ENCODE measurements around the gene CHRNA9.
A peak's percentile ranks its signal among the peaks of the same experiment; 100 is the strongest.

Gene CHRNA9

GRCh38 chr4:40309250-40309774, 25.8 kb upstream of the CHRNA9 start:
- in situ Hi-C loops (cut with MboI; ENCODE audit: low sequenced_read_pairs, unreplicated experiment), result loop anchor here (25.0 kb wide), 1 partner anchor 97 kb away; no protein-coding TSS in a partner anchor
- DNase-seq (ENCODE audit: low spot score), result peak; percentile 49
- peak; percentile 94 for TF ChIP-seq CTCF (IDR thresholded peaks at IDR 0.05; ENCODE audit: borderline replicate concordance, control extremely low read depth, extremely low read depth, insufficient read depth, missing control alignments)

DNA sequence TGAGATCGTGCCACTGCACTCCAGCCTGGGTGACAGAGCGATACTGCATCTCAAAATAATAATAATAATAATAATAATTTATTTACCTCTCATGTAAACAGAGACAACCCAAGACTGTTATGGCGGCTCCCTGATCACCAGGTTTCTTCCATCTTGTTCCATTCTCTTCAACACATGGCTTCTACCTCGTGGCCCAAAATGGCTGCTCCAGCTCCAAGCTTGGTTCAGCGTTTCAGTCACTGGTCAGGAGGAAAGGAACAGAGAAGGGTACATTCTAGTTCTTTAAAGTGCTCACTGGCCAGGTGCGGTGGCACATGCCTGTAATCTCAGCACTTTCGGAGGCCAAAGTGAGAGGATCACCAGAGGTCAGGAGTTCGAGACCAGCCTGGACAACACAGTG, 24.9 kb upstream of the CHRNA9 start:
- no peak for DNase-seq (ENCODE audit: low spot score)
- in situ Hi-C loops (cut with MboI; ENCODE audit: low sequenced_read_pairs, unreplicated experiment), result loop anchor here (10.0 to 25.0 kb wide), 2 partner anchors 98 to 405 kb away; no protein-coding TSS in a partner anchor
- no peak for TF ChIP-seq CTCF (IDR thresholded peaks at IDR 0.05; ENCODE audit: borderline replicate concordance, control extremely low read depth, extremely low read depth, insufficient read depth, missing control alignments)

- in situ Hi-C loops (cut with MboI; ENCODE audit: low sequenced_read_pairs, unreplicated experiment), result loop anchor here (10.0 to 25.0 kb wide), 2 partner anchors 100 to 403 kb away; no protein-coding TSS in a partner anchor
Observed at GRCh38 chr4:40311811-40312346, 23.3 kb upstream of the CHRNA9 start.

GRCh38 chr4:40314951-40315350, 20.2 kb upstream of the CHRNA9 start:
- no peak for DNase-seq (ENCODE audit: low spot score)
- no peak for TF ChIP-seq CTCF (IDR thresholded peaks at IDR 0.05; ENCODE audit: borderline replicate concordance, control extremely low read depth, extremely low read depth, insufficient read depth, missing control alignments)
- in situ Hi-C loops (cut with MboI; ENCODE audit: low sequenced_read_pairs, unreplicated experiment), result loop anchor here (10.0 to 25.0 kb wide), 2 partner anchors 103 to 400 kb away; no protein-coding TSS in a partner anchor

More at GRCh38 chr4:40311811-40312346, 23.3 kb upstream of the CHRNA9 start:
- no peak for TF ChIP-seq CTCF (IDR thresholded peaks at IDR 0.05; ENCODE audit: borderline replicate concordance, control extremely low read depth, extremely low read depth, insufficient read depth, missing control alignments)
- DNase-seq (ENCODE audit: low spot score), result no peak

DNA sequence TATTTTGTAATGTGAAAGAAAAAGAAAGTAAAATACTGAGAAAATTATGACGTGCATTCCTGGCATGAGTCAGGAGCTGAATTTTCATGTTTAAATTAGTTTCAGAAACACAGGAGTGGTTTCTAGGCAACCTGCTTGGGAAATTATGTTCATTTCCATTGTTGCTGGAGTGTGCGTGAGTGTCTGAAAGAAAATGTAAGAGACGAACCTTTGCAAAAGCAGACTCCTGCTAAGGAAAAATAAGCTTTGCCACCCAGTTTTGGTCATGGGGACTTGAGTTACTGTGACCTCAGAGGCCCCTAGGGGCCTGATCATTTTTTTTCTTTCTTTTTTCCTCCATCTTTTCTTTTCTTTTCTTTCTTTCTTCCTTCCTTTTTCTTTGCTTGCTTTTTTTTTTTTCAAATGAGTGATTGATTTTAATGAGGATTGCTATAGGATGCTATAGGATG, 18.8 kb upstream of the CHRNA9 start:
- in situ Hi-C loops (cut with MboI; ENCODE audit: low sequenced_read_pairs, unreplicated experiment), result loop anchor here (10.0 to 25.0 kb wide), 2 partner anchors 104 to 398 kb away; no protein-coding TSS in a partner anchor
- TF ChIP-seq CTCF (IDR thresholded peaks at IDR 0.05; ENCODE audit: borderline replicate concordance, control extremely low read depth, extremely low read depth, insufficient read depth, missing control alignments), result no peak
- peak; percentile 32 for DNase-seq (ENCODE audit: low spot score)

DNA sequence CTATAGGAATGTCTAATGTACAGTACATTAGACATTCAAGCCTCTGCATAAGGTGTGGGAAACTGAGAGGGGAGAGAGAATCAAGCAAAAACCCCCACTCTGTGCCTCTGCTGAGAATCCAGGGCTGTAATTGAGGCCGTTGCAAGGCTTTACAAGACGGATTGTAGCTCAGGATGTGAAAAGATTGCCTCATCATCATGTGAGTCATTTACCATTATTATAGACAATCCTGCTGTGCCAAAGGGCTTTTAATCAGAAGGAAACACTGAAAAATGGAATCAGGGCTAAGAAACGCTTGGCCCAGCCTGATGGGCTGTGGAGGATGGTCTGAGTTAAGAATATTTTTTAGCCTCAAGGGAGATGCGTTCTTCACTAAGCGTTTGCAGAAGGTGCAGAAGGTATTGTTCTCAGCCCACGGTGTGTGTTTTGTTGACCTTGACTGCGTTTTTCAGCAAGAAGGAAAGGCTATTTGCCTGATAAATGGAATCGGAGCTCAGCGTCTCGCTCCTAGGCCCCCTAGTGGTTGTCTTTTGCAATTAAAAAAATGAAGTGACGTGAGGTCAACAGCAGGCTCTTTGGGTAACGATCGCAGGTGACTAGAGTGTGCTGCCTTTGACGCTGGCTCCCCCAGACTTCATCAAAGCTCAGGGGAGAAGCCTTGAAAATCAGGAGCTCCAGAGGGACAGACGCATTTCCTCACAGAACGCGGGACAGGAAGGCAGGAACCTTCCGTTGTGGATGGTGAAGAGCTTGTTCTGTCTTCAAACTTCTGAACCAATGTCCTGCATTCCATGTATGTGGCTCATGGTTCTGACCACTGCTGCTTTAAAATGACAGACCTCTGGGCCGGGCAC, 18.1 kb upstream of the CHRNA9 start:
- peak; percentile 69 for TF ChIP-seq CTCF (IDR thresholded peaks at IDR 0.05; ENCODE audit: borderline replicate concordance, control extremely low read depth, extremely low read depth, insufficient read depth, missing control alignments)

More for the DNA sequence above, 18.1 kb upstream of the CHRNA9 start:
- peak; percentile 69 for DNase-seq (ENCODE audit: low spot score)
- in situ Hi-C loops (cut with MboI; ENCODE audit: low sequenced_read_pairs, unreplicated experiment), result loop anchor here (10.0 to 25.0 kb wide), 2 partner anchors 105 to 398 kb away; no protein-coding TSS in a partner anchor
